Liver (tissue), 3 donors: ENCODE measurements around the gene SLCO4C1.

ENCODE experiments used
- ATF3 ChIP-seq: IDR thresholded peaks from 2 replicates; pipeline ENCODE4 v1.6.1; 2016; ENCODE audit warnings: antibody characterized with exemption
- CTCF ChIP-seq: fragments of 150-350 bp; IDR thresholded peaks from 2 replicates; pipeline ENCODE4 v1.5.1; 2017; ENCODE audit warnings: improper control_type of control experiment, low read depth, low read length; ENCODE audit not compliant: missing input control
- EGR1 ChIP-seq, 2 donors: IDR thresholded peaks; 2 replicates each; pipeline ENCODE4 v1.6.1; 2016 to 2018; ENCODE audit warnings: antibody characterized with exemption in 2 of 2, low read depth in 2 of 2
- FOXA1 ChIP-seq: IDR thresholded peaks from 2 replicates; pipeline ENCODE4 v1.6.1; 2016; ENCODE audit warnings: antibody characterized with exemption
- FOXA2 ChIP-seq: IDR thresholded peaks from 2 replicates; pipeline ENCODE4 v1.6.1; 2016; ENCODE audit warnings: antibody characterized with exemption
- JUND ChIP-seq, 2 donors: IDR thresholded peaks; 2 replicates each; pipeline ENCODE4 v1.6.1; 2016; ENCODE audit warnings: antibody characterized with exemption in 2 of 2
- RAD21 ChIP-seq, 2 donors: IDR thresholded peaks; 2 replicates each; pipeline ENCODE4 v1.6.1; 2016; ENCODE audit warnings: antibody characterized with exemption in 2 of 2, mild to moderate bottlenecking in 2 of 2
- RXRA ChIP-seq, 2 donors: IDR thresholded peaks; 2 replicates each; pipeline ENCODE4 v1.6.1; 2017 to 2018; ENCODE audit warnings: antibody characterized with exemption in 2 of 2, mild to moderate bottlenecking in 1 of 2
- SP1 ChIP-seq: IDR thresholded peaks from 2 replicates; pipeline ENCODE4 v1.6.1; 2018; ENCODE audit warnings: antibody characterized with exemption, mild to moderate bottlenecking
- TAF1 ChIP-seq: conservative IDR thresholded peaks from 2 replicates; pipeline ENCODE4 v1.6.1; 2016; ENCODE audit warnings: antibody characterized with exemption, mild to moderate bottlenecking
- YY1 ChIP-seq: IDR thresholded peaks from 2 replicates; pipeline ENCODE4 v1.6.1; 2016; ENCODE audit warnings: antibody characterized with exemption, mild to moderate bottlenecking
- TF ChIP-seq, protein P1 (sequence below): IDR thresholded peaks from 2 replicates; pipeline ENCODE4 v1.6.1; 2016; ENCODE audit warnings: antibody characterized with exemption, mild to moderate bottlenecking
- TF ChIP-seq, protein P2 (sequence below): IDR thresholded peaks from 2 replicates; pipeline ENCODE4 v1.6.1; 2016; ENCODE audit warnings: antibody characterized with exemption
- donor health status: healthy.
- donor health status: healthy.

GRCh38 chr5:102218159-102218558 lies 77.9 kb downstream of the SLCO4C1 start:
- TF ChIP-seq CTCF (no peak), RAD21 (IDR thresholded peaks at IDR 0.05) (no peak), JUND (IDR thresholded peaks at IDR 0.05) (no peak), ATF3 (no peak), TAF1 (no peak), YY1 (no peak), EGR1 (IDR thresholded peaks at IDR 0.05; ENCODE audit: low read depth in 2 of 2) (no peak), FOXA1 (no peak), SP1 (no peak), RXRA (IDR thresholded peaks at IDR 0.05) (no peak), FOXA2 (no peak)
- TF ChIP-seq, protein P1, sequence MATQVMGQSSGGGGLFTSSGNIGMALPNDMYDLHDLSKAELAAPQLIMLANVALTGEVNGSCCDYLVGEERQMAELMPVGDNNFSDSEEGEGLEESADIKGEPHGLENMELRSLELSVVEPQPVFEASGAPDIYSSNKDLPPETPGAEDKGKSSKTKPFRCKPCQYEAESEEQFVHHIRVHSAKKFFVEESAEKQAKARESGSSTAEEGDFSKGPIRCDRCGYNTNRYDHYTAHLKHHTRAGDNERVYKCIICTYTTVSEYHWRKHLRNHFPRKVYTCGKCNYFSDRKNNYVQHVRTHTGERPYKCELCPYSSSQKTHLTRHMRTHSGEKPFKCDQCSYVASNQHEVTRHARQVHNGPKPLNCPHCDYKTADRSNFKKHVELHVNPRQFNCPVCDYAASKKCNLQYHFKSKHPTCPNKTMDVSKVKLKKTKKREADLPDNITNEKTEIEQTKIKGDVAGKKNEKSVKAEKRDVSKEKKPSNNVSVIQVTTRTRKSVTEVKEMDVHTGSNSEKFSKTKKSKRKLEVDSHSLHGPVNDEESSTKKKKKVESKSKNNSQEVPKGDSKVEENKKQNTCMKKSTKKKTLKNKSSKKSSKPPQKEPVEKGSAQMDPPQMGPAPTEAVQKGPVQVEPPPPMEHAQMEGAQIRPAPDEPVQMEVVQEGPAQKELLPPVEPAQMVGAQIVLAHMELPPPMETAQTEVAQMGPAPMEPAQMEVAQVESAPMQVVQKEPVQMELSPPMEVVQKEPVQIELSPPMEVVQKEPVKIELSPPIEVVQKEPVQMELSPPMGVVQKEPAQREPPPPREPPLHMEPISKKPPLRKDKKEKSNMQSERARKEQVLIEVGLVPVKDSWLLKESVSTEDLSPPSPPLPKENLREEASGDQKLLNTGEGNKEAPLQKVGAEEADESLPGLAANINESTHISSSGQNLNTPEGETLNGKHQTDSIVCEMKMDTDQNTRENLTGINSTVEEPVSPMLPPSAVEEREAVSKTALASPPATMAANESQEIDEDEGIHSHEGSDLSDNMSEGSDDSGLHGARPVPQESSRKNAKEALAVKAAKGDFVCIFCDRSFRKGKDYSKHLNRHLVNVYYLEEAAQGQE, result no peak
- TF ChIP-seq, protein P2, sequence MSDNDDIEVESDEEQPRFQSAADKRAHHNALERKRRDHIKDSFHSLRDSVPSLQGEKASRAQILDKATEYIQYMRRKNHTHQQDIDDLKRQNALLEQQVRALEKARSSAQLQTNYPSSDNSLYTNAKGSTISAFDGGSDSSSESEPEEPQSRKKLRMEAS, result no peak
